Fibroblast of skin of left quadriceps (primary cell): ENCODE data around the gene PELI3.
"Not testable (repeated sequence)": the region's sequence is repeated elsewhere in the genome, so short reads cannot be mapped to it uniquely, and the experiment has no call there.

ENCODE experiments used
- DNase-seq, 2 experiments: peaks; one replicate each; pipeline ENCODE4 v3.0.0-alpha.2; 2013; ENCODE audit warnings: low read depth in 2 of 2

Gene PELI3, protein sequence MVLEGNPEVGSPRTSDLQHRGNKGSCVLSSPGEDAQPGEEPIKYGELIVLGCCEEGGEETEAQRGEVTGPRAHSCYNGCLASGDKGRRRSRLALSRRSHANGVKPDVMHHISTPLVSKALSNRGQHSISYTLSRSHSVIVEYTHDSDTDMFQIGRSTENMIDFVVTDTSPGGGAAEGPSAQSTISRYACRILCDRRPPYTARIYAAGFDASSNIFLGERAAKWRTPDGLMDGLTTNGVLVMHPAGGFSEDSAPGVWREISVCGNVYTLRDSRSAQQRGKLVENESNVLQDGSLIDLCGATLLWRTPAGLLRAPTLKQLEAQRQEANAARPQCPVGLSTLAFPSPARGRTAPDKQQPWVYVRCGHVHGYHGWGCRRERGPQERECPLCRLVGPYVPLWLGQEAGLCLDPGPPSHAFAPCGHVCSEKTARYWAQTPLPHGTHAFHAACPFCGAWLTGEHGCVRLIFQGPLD

DNA sequence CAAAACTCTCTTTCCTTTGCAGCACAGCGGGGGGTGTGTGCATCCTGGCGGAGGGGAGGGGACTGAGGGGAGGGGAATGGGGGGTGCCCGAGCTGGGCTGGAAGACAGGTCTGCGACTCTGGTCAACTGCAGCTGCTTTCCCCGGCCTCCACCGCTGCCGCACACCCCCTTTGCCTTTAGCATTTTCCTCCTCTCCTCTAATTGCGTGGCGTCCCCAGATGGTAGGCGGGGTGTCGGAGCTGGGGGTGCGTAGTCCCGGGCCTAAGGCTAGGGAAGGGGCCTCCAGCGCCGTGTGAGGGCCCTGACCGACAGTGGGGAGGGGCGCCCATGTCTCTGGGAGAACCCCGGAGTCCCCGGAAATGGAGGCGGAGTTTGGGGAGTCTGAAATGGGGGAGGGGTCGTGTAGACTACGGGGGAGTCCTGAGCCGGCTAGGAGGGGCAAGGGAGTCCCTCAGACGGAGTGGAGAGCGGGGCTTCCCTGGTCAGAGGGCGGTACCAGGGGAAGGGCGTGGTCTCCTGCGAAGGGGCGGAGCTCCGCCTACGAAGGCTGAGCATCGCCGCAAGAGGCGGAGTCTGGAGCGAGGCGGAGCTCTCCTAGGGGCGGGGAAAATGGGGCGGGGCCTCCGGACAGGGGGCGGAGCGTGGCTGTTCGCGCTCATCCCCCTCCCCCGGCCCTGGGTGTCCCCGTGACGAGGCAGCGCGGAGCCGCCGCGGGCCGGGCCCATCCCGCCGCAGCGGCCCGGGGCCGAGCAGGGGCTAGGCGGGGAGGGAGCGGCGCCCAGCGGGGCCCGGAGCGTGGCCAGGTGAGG, at the start of gene PELI3:
TSS of gene PELI3 (plus strand) at position 681 of the 809 bp plus-strand sequence. CDS start 1,224 bp downstream, outside the sequence.
- peak; percentile 85 to 87 for DNase-seq

DNA sequence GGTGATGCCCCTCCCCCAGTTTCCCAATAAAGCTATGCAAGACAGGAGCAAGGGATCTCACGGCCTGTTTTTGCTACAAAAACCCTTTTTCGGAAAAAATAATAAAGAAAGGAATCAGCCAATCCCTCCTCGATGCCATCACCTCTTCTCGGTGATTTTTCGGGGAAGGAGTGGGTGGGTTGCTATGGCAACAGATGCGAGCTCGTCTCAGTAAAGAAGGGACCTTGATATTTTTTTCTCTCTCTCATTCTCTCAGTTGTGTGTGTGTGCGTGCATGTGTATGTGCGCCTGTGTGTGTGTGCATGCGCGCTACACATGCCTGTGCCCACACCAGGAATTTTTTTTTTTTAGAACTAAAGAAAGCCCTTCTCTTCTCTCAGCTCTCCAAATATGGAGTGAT, 49.7 kb upstream of the PELI3 start:
- no peak for DNase-seq

DNA sequence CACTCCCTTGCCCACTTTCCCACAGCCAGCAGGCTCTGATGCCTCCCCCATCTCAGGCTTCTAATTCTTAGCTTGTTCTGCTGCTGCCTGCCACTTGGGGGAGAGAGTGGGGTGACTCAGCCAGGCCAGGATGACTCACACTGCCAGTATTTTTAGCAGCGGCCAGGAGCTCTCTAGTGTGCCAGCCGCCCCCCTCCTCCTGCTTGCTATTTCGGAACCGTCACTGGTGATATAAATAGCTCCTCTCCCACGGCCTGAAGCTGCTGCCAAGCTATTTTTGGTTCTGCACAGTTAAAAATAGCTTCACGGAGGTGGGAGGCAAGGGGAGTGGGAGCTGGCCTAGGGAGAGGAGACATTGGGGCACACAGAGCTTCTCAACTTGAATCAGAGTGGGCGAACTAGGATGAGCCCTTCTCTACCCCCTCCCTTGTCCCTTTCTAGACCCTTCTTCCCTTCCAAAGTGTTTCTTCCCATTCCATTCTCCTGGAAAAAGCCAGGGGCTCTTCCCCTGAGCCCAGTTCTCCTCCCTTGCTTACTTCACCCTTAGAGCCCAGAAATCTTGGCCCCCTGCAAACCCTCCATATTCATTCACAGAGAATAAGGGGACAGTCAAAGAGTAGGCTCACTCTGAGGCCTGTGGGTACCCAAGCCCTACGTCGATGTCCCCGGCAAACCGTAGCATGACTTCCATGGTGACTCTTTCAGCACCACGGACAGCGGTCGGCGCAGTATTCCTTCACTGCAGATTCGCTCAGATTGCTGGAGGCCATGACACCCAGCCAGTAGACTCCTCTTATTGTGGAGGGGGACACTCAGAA, 48.3 kb upstream of the PELI3 start:
- DNase-seq, result peak; percentile 92 to 93

DNA sequence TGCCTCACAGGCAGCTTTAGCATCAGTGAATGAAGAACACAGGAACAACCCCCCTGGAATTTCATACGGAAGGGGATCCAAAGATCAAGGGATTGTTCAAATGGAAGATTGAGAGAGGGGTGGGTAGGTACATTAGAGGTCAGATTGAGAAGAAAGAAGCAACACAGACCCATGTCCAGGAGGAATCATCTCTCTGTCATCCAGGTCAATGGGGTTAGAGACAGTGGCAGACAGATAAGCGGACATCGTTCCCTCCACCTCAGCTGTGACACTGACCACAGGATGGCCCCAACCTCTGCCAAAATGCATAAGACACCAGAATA, 47.8 kb upstream of the PELI3 start:
- no peak for DNase-seq

DNA sequence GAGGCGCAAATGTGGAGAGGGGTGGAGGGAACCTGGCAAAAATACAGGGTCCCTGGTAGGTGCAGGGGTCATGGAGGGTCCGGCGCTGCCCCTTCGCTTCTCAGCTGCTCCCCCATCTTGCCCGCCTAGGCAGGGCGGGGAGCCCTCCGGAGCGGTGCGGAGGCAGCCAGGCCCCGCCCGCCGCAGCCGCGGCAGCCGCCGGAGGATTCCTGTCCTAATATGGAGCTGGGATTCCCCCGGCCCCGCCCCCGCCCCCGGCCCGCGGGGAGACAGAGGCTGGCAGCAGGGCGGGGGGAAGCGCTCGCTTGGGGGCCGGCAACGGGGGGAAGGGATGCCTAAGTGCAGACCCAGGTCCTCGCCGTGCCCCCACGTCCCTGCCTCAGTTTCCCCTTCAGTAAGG, 46.9 kb upstream of the PELI3 start:
- DNase-seq, result no peak

DNA sequence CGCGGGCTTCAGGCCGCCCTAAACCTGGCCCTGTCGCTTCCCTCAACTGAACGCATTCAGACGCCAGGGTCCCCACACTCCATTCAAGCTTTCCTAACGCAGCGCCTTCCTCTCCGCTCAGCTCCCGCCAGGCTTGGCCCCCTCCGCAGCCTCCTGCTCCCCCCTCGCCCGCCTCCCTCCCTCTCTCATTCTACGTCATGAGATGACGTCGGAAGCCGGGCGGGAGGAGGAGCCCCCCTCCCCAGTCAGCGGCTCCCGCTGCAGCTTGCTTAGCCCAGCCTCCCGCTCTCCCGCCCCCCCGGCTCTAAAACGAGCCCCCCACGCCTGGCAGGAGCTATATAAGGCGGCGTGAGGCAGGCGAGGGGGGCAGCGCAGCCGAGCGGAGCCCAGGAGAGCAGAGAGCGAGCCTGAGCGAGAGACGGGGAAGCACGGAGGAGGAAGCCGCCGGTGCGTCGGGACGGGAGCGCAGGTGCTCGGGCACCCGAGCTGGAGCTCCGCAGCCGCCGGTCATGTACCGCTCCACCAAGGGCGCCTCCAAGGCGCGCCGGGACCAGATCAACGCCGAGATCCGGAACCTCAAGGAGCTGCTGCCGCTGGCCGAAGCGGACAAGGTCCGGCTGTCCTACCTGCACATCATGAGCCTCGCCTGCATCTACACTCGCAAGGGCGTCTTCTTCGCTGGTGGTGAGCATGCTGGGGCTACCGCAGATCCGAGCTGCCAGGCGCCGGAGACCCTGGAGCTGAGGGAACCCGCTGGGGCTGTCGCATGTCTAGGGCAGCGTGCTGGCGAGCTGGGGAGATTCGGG, 45.8 kb upstream of the PELI3 start, which contains the start of gene NPAS4:
TSS of gene NPAS4 (plus strand) at position 365 of the 806 bp plus-strand sequence. CDS start at position 510, 145 bp downstream.
- DNase-seq, result no peak

DNA sequence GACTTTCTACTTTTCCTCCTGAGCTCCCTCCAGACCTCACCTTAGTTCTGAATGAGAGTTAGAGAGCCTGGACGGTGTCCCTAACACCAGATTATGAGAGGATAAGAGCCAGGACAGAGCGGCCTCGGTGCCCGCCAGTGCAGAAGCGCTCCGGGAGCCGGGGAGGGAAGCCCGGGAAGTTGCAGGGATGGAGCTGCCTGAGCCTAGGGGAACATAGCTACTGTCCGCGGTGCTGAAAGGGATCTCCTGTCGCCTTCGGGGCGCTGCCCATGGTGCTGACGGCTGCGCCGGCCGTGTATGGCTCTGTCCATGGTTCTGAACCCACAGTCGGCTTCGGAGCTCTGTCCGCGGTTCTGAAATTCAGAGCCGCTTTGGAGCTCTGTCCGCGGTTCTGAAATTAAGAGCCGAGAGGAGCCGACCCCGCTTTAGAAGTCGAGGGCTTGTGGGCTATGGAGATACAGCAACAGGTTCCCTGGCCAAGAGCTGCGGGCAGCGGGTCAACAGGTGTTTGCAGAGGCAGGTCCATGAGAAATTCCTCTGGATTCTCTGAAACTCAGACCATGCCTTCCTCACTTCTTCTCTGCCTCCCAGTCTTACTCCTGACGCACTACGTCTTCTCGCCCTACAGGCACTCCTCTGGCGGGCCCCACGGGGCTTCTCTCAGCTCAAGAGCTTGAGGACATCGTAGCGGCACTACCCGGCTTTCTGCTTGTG, 45.1 kb upstream of the PELI3 start:
- peak; percentile 71 to 77 for DNase-seq

DNA sequence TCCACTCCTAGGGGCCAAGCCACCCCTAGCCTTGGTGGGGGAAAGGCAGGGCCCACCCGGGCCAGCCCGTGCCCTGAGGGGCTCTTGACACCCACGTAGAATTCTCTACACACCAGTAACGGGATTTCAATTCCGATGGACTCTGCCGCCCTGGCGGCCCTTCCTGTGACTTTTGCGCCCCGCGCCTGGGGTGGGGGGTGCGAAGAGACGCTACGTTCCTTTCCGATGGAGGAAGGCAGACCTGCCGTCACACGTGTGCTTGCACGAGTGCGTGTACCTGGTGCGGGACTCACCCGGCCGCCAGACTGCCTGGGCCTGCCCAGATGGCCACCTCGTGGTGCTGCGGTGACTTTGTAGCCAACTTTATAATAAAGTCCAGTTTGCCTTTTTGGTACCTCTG, 40.4 kb upstream of the PELI3 start:
- DNase-seq, result no peak

DNA sequence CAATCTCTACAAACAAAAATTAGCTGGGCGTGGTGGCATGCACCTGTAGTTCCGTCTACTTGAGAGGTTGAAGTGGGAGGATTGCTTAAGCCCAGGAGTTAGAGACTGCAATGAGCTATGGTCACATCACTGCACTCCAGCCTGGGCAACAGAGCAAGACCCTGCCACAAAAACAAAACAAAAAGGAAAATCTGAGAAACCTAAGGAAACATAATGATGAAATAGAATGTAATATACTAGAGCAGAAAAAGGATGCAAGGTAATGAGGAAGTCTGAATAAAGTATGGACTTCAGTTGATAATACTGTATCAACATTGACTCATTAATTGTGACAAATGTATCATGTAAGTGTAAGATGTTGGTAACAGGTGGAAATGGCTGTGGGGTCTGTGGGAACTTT, 37.8 kb upstream of the PELI3 start:
- no peak for DNase-seq

DNA sequence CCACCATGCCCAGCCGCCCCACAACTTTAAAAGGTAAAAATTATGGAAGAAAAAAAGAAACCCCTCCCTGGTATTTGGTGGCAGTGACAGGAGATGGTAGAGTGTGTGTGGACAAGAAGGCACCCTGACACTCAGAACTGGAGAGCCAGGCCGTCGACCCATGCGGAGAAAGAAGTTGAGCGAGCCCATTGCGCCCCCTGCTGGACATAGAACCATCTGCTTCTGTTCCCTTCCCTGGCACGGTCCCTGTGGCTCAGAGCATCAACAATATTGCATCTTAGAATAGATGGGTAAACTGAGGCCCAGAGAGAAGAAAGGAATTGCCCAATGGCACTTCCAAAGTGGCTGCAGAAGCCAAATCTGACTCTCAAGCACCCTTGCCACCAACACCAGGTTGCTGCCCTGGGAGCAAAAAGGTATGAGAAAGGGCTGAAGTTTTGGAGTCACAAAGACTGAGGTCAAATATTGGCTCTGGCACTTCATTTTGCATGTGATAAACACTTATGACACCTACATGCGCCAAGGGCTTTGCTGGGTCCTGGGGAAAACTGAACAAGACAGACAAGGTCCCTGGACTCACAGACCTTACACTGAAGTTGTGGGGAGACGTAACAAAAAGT, 36.6 kb upstream of the PELI3 start:
- DNase-seq, result peak; percentile 38 to 47

DNA sequence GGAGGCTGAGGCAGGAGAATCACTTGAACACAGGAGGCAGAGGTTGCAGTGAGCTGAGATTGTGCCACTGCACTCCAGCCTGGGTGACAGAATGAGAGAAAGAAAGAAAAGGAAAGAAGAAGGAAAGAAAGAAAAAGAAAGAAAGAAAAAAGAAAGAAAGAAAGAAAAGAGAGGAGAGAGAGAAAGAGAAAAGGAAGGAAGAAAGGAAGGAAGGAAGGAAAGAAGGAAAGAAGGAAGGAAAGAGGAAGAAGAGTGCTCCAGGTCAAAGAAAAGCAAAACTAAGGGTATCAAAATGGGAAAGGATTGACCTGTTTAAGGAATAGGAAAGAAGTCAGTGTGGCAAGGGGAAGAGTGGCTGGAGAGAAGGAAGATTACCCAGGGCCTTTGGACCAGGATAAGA, 35.4 kb upstream of the PELI3 start:
- not testable (repeated sequence) for DNase-seq

DNA sequence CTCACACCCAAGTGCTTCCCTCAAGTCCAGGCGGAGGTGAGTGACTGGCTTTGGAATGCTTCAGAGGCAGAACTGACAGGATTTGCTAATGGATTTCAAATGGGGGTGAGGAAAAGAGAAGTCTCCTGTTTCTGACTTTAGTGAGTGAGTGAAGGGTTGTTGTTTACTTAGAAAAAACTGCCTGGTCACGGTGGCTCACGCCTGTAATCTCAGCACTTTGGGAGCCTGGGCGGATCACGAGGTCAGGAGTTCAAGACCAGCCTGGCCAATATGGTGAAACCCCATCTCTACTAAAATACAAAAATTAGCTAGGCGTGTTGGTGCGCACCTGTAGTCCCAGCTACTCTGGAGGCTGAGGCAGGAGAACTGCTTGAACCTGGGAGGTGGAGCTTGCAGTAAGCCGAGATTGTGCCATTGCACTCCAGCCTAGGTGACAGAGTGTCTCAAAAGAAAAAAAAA, 34.8 kb upstream of the PELI3 start:
- DNase-seq, result not testable (repeated sequence)

DNA sequence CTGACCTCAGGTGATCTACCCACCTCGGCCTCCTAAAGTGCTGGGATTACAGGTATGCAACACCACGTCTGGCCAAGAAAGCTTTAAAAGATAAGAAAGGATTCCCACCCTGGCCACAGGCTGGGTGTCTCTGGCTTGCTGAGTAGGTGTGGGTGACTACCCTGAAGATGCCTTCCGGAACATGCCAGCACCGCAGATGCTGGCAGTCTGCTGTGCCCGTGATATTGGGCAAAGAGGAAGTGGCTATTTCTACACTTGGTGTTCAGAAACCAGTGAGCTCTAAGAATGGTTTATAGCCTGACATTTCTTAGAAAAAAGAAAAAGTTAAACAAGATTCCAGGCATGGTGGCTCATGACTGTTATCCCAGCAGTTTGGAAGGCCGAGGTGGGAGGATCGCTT, 34.1 kb upstream of the PELI3 start:
- no peak for DNase-seq

DNA sequence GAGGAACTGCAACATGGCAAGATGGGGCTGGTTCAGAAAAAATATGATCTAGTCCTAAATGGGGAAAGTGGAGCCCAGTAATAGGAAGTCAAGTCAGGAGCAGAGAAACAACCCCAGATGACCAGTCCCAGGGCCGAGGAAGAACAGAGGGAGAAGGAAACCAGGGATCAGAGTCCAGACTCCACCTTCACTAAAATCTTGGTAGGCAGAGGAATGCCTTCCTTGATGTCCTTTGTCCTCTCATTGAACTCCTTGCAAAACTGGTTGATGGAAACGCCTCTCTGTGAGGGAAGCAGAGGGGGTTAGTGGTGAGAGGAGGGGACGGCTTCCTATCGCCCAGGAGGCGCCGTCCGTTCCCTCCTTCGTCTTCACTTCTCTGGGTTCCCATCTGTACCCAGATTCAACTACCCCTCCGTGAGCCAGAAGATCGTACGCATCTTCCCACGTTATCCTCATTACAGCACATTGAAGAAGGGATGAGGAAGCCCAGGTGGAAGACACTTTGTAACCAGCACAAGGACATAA, 28.7 kb upstream of the PELI3 start:
- no peak for DNase-seq

DNA sequence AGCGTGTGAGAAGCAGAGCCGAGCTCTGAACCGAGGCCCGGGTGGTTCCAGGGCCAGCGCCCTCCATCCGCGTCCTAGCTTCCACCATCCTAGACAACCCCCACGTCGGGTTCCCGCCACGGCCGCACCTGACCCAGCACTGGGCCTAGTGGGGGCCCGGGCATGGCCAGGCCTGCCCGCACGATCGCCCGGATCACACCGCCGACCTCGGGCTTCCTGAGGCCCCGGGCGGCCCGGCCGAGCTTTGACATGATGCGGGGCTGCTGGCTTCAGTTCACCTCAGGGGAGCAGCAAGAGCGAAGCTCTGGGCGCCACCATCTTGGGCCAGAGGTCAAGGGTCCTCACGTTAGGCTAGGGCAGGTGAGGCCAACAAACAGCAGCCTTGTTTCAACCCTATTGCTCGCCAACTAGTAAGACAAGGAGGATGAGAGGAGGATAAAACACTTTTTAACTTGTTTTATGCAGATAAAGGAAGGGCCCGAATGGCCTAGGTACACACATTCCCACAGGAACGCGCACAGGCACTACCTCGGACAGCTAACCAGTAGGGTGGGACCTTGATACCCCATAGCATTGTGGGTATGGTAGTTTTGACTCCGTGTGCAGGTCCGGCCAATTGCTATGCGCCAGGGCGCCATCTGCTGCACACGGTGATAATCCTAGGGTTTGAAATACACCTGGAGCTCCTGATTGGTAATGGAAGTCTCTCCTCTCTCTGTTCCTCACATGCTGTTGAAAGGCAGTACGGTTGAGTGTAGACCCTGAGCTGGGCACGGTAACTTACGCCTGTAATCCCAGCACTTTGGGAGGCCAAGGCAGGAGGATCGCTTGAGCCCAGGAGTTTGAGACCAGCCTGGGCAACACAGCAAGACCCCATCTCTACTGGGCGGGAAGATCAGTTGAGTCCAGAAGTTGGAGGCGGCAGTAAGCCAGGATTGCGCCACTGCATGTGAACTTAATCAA, 27.9 kb upstream of the PELI3 start, which contains the start of gene MRPL11:
TSS of gene MRPL11 (minus strand) at position 345 of the 963 bp plus-strand sequence. CDS start at position 251, 94 bp downstream.
- DNase-seq, result peak; percentile 82 to 83

DNA sequence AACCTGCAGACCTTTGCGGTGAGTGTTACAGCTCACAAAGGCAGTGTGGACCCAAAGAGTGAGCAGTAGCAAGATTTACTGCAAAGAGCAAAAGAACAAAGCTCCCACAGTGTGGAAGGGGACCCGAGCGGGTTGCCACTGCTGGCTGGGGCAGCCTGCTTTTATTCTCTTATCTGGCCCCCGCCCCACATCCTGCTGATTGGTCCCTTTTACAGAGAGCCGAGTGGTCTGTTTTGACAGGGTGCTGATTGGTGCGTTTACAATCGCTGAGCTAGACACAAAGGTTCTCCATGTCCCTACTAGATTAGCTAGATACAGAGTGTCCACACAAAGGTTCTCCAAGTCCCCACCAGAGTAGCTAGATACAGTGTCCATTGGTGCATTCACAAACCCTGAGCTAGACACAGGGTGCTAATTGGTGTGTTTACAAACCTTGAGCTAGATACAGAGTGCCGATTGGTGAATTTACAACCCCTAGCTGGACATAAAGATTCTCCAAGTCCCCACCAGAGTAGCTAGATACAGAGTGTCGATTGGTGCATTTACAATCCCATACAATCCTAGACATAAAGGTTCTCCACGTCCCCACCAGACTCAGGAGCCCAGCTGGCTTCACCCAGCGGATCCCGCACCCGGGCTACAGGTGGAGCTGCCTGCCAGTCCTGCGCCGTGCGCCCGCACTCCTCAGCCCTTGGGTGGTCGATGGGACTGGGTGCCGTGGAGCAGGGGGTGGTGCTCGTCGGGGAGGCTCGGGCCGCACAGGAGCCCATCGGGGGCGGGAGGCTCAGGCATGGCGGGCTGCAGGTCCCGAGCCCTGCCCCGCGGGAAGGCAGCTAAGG, 26.4 kb upstream of the PELI3 start:
- not testable (repeated sequence) for DNase-seq

DNA sequence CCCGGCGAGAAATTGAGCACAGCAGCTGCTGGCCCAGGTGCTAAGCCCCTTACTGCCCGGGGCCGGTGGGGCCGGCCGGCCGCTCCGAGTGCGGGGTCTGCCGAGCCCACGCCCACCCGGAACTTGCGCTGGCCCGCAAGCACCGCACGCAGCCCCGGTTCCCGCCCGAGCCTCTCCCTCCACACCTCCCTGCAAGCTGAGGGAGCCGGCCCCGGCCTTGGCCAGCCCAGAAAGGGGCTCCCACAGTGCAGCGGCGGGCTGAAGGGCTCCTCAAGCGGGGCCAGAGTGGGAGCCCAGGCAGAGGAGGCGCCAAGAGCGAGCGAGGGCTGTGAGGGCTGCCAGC, 25.8 kb upstream of the PELI3 start:
- not testable (repeated sequence) for DNase-seq
